ENCODE measurements around the gene COL5A1. TPM values are rescaled to one million over a fixed set of nuclear protein-coding genes. Genes with fewer than 3 reads are reported as not detected.

COL5A1 gene
- total and polyA plus RNA-seq, 2 experiments from 2014 or later, result 2.5 to 13.1 TPM

- Histone ChIP-seq H3K79me2 (replicated peaks; ENCODE audit: insufficient read depth) (no peaks in the 10 kb centered on the region), H3K27ac (ENCODE audit: low read depth) (no peak overlapping the region), H3K4me2 (no peak overlapping the region), H3K4me3 (no peak overlapping the region), H3K36me3 (ENCODE audit: insufficient read depth) (no peaks in the 10 kb centered on the region), H3K4me1 (ENCODE audit: insufficient read depth) (no peaks in the 10 kb centered on the region), H3K27me3 (ENCODE audit: insufficient read depth) (no peaks in the 10 kb centered on the region), H4K20me1 (replicated peaks; ENCODE audit: insufficient read depth) (no peaks in the 10 kb centered on the region), H3F3A (replicated peaks; ENCODE audit: low read depth) (0 out of 2 replicates have a peak, but pooled peaks cover 4% of the 10 kb centered on the region), H2AFZ (no peak overlapping the region), H3K9me2 (ENCODE audit: insufficient read depth) (peaks cover 3% of the 10 kb centered on the region; the same call in 1 of the 2 replicates)
- no peak for ATAC-seq
- H3K4me1 Mint-ChIP-seq, result no peaks in the 10 kb centered on the region; the same call in 2 of the 3 replicates
- H3K27ac Mint-ChIP-seq, result no peak overlapping the region
- TF ChIP-seq REST (IDR thresholded peaks at IDR 0.05; ENCODE audit: unreplicated experiment), result no peak
- TF ChIP-seq CTCF (conservative IDR thresholded peaks at IDR 0.05; ENCODE audit: low read depth in 2 of 2), result no peak
- TF ChIP-seq STAT1 (IDR thresholded peaks at IDR 0.05; ENCODE audit: unreplicated experiment), result no peak
- no peak for TF ChIP-seq NANOG (IDR thresholded peaks at IDR 0.05; ENCODE audit: borderline replicate concordance)
- no peak for TF ChIP-seq ZNF331 (CRISPR knock-in tag; IDR thresholded peaks at IDR 0.05; ENCODE audit: low read depth)
- no peak for TF ChIP-seq CREB1 (CRISPR knock-in tag; IDR thresholded peaks at IDR 0.05; ENCODE audit: low read depth)
- TF ChIP-seq EZH2 (IDR thresholded peaks at IDR 0.05; ENCODE audit: low read depth, unreplicated experiment), result no peak
- no peak for TF ChIP-seq POLR2AphosphoS5 (IDR thresholded peaks at IDR 0.05; ENCODE audit: low read depth)
- no peak for TF ChIP-seq ETS1 (IDR thresholded peaks at IDR 0.05)
- no peaks in the 10 kb centered on the region; the same call in 2 of the 3 replicates for H3K36me3 Mint-ChIP-seq (ENCODE audit: low read depth)
- H3K9me3 Mint-ChIP-seq, result peaks cover 3% of the 10 kb centered on the region; the same call in 1 of the 3 replicates
- H3K4me3 Mint-ChIP-seq, result no peak overlapping the region
- DNase-seq (ENCODE audit: low spot score), result no peak
- peaks cover 8% of the 10 kb centered on the region for H3K27me3 Mint-ChIP-seq (ENCODE audit: insufficient read depth, low read depth, poor library complexity)
Observed at GRCh38 chr9:134597041-134597913, 44.3 kb upstream of the COL5A1 start.

Data from GM23338 (cell line).